Natural killer cell (primary cell): ENCODE measurements around the gene RAD51B. TPM values are rescaled to one million over a fixed set of nuclear protein-coding genes. Genes with fewer than 3 reads are reported as not detected.

Experiments
- ATAC-seq, 3 donors: fragments of 150-1000 bp in 2 of 3; fragments of 200-7000 bp in 1 of 3; cut with Tn5 transposase; 1 replicate in 1 of 3; 2 replicates in 2 of 3; pipeline ENCODE4 v1.10.0; 2021; ENCODE audit warnings: mild to moderate bottlenecking in 2 of 3, moderate library complexity in 2 of 3
- DNase-seq, 2 donors: peaks; one replicate each; pipeline versions ENCODE4 v3.0.0 to v3.0.0-alpha.2; 2013 to 2021; ENCODE audit warnings: mixed read lengths in 1 of 2
- H3K27ac ChIP-seq: one replicate; pipeline ENCODE4 v1.5.1; 2013; ENCODE audit warnings: mild to moderate bottlenecking, low read length
- H3K27me3 ChIP-seq: one replicate; pipeline ENCODE4 v1.6.1; 2013; ENCODE audit warnings: low read length; ENCODE audit not compliant: control insufficient read depth, insufficient read depth
- H3K36me3 ChIP-seq: one replicate; pipeline ENCODE4 v1.6.1; 2013; ENCODE audit warnings: low read length; ENCODE audit not compliant: control insufficient read depth, insufficient read depth
- H3K4me1 ChIP-seq: one replicate; pipeline ENCODE4 v1.6.1; 2013; ENCODE audit warnings: low read length; ENCODE audit not compliant: control insufficient read depth, insufficient read depth
- H3K4me3 ChIP-seq: one replicate; pipeline ENCODE4 v1.5.1; 2013; ENCODE audit warnings: low read length
- H3K9me3 ChIP-seq: one replicate; pipeline ENCODE4 v1.6.1; 2013; ENCODE audit warnings: low read length; ENCODE audit not compliant: control insufficient read depth, insufficient read depth
- H3K27ac Mint-ChIP-seq, 2 donors: one replicate each; pipeline ENCODE4 v1.8.0; 2022; ENCODE audit warnings: mild to moderate bottlenecking in 2 of 2, mixed read lengths in 2 of 2, moderate library complexity in 1 of 2
- H3K27me3 Mint-ChIP-seq, 2 donors: one replicate each; pipeline ENCODE4 v1.8.0; 2022; ENCODE audit warnings: low read depth in 2 of 2, mixed read lengths in 2 of 2
- H3K36me3 Mint-ChIP-seq: one replicate; pipeline ENCODE4 v1.8.0; 2022; ENCODE audit warnings: mixed read lengths
- H3K4me1 Mint-ChIP-seq, 2 donors: one replicate each; pipeline ENCODE4 v1.8.0; 2022; ENCODE audit warnings: mixed read lengths in 2 of 2
- H3K4me3 Mint-ChIP-seq: one replicate; pipeline ENCODE4 v1.8.0; 2022; ENCODE audit warnings: mild to moderate bottlenecking, moderate library complexity, mixed read lengths
- H3K9me3 Mint-ChIP-seq, 2 donors: one replicate each; pipeline ENCODE4 v1.8.0; 2022; ENCODE audit warnings: mixed read lengths in 2 of 2
- CTCF ChIP-seq: fragments of 200-600 bp; IDR thresholded peaks from one replicate; pipeline ENCODE4 v1.8.0; 2022; ENCODE audit warnings: antibody characterized with exemption
- WGBS: methylation state at CpG from one replicate; pipeline ENCODE4 v1.1.7; 2013; ENCODE audit warnings: missing lambda C conversion rate; ENCODE audit not compliant: insufficient coverage; 5-methylcytosine and 5-hydroxymethylcytosine counted together
- intact Hi-C: fragments of 100-400 bp; cut with micrococcal nuclease; formaldehyde crosslinking; loops from one replicate; pipeline ENCODE4 v1.14.2; 2022
- total RNA-seq, 4 donors: library from RNA; stranded (reverse); fragments of 120-200 nt in 1 of 4; gene quantifications; one replicate each; pipeline versions ENCODE4 v1.2.3 to v1.2.4, GENCODE V29; 2013 to 2022

Gene RAD51B
- total RNA-seq, 3 donors from 2014 or later (not counting 1 experiment from before 2014, with no cell fraction given) = 28.1 to 37.6 (median 28.6) TPM

GRCh38 chr14:68683326-68683725 lies 863.7 kb downstream of the RAD51B start:
- intact Hi-C loops = no loop called here
- Mint-ChIP-seq H3K4me1 (peaks cover 32 to 39% of the 10 kb centered on the region in 2 donors), H3K36me3 (no peaks in the 10 kb centered on the region), H3K9me3 (no peaks in the 10 kb centered on the region), H3K4me3 (no peak overlapping the region), H3K27me3 (no peaks in the 10 kb centered on the region), H3K27ac (peak overlapping the region; percentile 38 to 96)
- 94% methylated on average over 7 of the region's 7 CpGs for WGBS
- DNase-seq = no peak
- no peak overlapping the region for H3K4me3 ChIP-seq
- H3K36me3 ChIP-seq = no peaks in the 10 kb centered on the region
- peaks cover 50% of the 10 kb centered on the region for H3K4me1 ChIP-seq
- H3K27me3 ChIP-seq = no peaks in the 10 kb centered on the region
- no peak for ATAC-seq
- H3K9me3 ChIP-seq = no peaks in the 10 kb centered on the region
- no peak for TF ChIP-seq CTCF
- H3K27ac ChIP-seq = peak overlapping the region; percentile 77

GRCh38 chr14:68684466-68685418 lies 865.2 kb downstream of the RAD51B start:
- H3K9me3 Mint-ChIP-seq = no peaks in the 10 kb centered on the region
- Histone ChIP-seq H3K4me1 (peaks cover 61% of the 10 kb centered on the region), H3K36me3 (no peaks in the 10 kb centered on the region), H3K4me3 (no peak overlapping the region), H3K9me3 (no peaks in the 10 kb centered on the region), H3K27ac (peak overlapping the region; percentile 88), H3K27me3 (no peaks in the 10 kb centered on the region)
- H3K27me3 Mint-ChIP-seq = no peaks in the 10 kb centered on the region
- no peaks in the 10 kb centered on the region for H3K36me3 Mint-ChIP-seq
- DNase-seq (no peak), ATAC-seq (no peak)
- WGBS = 79% methylated on average over 4 of the region's 5 CpGs
- H3K27ac Mint-ChIP-seq = peak overlapping the region; percentile 89 to 96
- TF ChIP-seq CTCF = no peak
- H3K4me1 Mint-ChIP-seq = peaks cover 32 to 45% of the 10 kb centered on the region in 2 donors
- intact Hi-C loops = loop anchor here (2.0 to 5.0 kb wide), 2 partner anchors 48 to 108 kb away; partner anchors contain the start of gene ZFP36L1
- H3K4me3 Mint-ChIP-seq = peak overlapping the region; percentile 47

- no peak for TF ChIP-seq CTCF
- no peaks in the 10 kb centered on the region for H3K36me3 ChIP-seq
- H3K9me3 ChIP-seq = no peaks in the 10 kb centered on the region
- WGBS = 25% methylated on average over 12 of the region's 12 CpGs
- no peaks in the 10 kb centered on the region for H3K27me3 ChIP-seq
- peak; percentile 86 to 88 (median 88) for ATAC-seq
- H3K4me3 Mint-ChIP-seq = peak overlapping the region; percentile 47
- peaks cover 32 to 45% of the 10 kb centered on the region in 2 donors for H3K4me1 Mint-ChIP-seq
- peak; percentile 66 to 91 for DNase-seq
- H3K9me3 Mint-ChIP-seq = no peaks in the 10 kb centered on the region
- H3K27me3 Mint-ChIP-seq = no peaks in the 10 kb centered on the region
- peak overlapping the region; percentile 89 to 96 for H3K27ac Mint-ChIP-seq
- H3K27ac ChIP-seq = peak overlapping the region; percentile 88
- intact Hi-C loops = loop anchor here (2.0 to 5.0 kb wide), 2 partner anchors 47 to 107 kb away; partner anchors contain the start of gene ZFP36L1
- H3K4me1 ChIP-seq = peaks cover 61% of the 10 kb centered on the region
- no peak overlapping the region for H3K4me3 ChIP-seq
- H3K36me3 Mint-ChIP-seq = no peaks in the 10 kb centered on the region
These were observed 866.0 kb downstream of the RAD51B start for GRCh38 chr14:68685419-68686204.
